ENCODE measurements around the gene CIB4. TPM values are rescaled to one million over a fixed set of nuclear protein-coding genes. Genes with fewer than 3 reads are reported as not detected.

The CIB4 gene
- total RNA-seq, 1 donor from 2014 or later, result not detected

DNA sequence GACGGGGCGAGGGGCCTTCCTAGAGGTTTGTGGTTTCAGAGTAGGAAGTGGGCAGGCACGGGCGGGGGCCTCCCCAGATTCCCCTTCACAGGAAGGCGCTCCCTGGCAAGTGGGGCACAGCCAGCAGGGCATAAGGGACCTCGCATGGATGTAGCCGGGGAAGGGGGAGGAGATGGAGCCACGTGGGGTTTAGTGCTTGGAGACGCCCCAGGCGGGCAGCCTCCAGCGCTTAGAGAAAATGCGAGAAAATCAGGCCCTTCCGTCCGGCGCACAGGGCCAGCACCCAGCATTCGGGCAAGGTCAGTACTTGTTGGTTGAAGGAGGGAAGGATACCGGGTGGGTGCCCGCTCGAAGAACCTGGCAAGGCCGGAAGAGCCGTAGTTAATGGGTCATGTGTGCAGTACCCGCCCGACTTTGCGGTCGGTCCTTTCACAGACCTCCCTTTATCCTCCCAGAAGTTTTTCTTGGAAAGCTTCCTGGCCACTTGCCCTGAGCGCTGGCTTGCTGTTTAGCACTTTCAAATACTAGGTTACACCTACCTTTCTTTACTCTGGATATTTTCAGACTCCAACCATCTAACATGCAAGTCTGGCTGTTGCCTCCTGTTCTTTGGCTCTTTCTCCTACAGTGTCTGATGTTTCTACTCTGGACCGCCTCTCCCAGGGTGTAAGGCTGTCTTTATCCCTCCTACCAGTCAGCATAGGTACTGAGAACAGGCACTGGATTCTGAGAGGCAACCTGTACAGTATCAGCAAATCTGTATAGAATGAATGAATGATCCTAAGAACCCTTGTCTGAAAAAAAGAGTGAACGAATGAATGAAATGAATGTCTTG lies 78.1 kb downstream of the CIB4 start:
- peak overlapping the region; percentile 13 for H3K4me3 ChIP-seq (ENCODE audit: low read depth, low read length)
- DNase-seq (ENCODE audit: low read depth) (peak; percentile 13), FAIRE-seq (no peak)
- TF ChIP-seq, protein P1, sequence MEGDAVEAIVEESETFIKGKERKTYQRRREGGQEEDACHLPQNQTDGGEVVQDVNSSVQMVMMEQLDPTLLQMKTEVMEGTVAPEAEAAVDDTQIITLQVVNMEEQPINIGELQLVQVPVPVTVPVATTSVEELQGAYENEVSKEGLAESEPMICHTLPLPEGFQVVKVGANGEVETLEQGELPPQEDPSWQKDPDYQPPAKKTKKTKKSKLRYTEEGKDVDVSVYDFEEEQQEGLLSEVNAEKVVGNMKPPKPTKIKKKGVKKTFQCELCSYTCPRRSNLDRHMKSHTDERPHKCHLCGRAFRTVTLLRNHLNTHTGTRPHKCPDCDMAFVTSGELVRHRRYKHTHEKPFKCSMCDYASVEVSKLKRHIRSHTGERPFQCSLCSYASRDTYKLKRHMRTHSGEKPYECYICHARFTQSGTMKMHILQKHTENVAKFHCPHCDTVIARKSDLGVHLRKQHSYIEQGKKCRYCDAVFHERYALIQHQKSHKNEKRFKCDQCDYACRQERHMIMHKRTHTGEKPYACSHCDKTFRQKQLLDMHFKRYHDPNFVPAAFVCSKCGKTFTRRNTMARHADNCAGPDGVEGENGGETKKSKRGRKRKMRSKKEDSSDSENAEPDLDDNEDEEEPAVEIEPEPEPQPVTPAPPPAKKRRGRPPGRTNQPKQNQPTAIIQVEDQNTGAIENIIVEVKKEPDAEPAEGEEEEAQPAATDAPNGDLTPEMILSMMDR (IDR thresholded peaks at IDR 0.05; ENCODE audit: insufficient read depth, low read length, severe bottlenecking), result no peak
- no peaks in the 10 kb centered on the region for H3K36me3 ChIP-seq (ENCODE audit: control insufficient read depth, insufficient read depth, low read length)
- peaks cover 39% of the 10 kb centered on the region for H3K27me3 ChIP-seq (ENCODE audit: control insufficient read depth, insufficient read depth, low read length)

DNA sequence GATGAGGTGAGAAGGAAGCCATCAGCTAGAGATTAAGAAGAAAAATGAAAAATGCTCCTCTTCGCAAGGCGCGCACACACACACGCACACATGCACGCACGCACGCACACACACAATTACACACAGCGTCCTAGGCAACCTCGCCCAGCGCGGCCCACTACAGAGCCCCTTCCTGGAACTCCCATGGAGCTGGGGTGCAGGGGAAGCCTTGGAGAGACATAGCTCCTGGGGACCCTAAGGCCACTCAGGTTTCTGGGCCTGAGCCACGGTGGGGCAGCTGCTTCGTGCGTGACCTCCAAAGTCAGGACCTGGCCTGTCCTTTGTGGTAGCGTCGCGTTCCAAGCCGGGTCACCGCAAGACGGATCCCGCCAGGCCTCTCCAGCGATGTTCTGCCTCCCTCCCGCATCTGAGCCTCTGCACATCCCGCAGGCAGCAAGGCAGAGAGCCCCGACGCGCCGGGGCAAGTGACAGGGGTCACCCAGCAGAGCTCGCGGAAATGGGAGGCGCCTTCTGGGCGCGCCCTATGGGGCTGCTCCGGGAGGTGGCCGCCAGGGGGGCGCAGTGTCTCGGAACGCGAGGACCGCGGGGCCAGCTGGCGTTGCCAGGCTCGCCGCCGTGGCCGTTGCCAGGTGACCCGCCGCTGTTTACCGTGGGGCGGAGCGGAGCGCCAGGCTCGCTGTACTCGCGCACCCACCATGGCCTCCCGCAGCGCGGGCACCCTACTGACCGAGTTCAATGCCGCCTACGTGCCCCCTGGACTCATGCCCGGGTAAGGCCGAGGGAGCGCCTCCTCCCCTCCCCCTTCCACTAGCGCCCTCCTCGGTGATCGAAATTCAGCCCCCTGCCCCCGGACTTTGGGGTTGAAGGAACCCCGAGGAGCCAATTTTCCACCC lies 79.0 kb downstream of the CIB4 start:
- TF ChIP-seq, protein P1 (IDR thresholded peaks at IDR 0.05; ENCODE audit: insufficient read depth, low read length, severe bottlenecking), result peak; percentile 32

DNA sequence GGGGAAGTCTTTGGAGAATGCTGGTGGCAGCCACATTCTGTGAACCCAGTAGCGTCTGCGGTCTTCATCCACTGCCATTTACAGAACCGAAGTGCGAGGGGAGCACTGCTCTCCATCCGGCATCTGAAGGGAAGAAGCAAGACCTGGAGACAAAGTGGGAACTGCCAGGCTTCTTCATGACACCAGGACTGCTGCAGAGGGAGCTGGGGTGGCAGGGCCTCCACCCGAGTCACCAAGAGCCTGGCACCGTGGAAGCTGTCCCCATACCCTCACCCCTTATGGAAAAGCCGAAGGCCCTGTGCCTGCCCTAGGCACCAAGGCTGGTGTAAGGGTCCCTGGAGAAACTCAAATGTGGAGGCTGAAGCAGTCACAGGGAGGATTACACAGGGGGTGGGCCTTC lies 79.8 kb downstream of the CIB4 start:
- FAIRE-seq, result no peak
- Histone ChIP-seq H3K36me3 (ENCODE audit: control insufficient read depth, insufficient read depth, low read length) (no peaks in the 10 kb centered on the region), H3K4me3 (ENCODE audit: low read depth, low read length) (no peak overlapping the region), H3K27me3 (ENCODE audit: control insufficient read depth, insufficient read depth, low read length) (peaks cover 41% of the 10 kb centered on the region)
- TF ChIP-seq, protein P1 (IDR thresholded peaks at IDR 0.05; ENCODE audit: insufficient read depth, low read length, severe bottlenecking), result no peak
- DNase-seq (ENCODE audit: low read depth), result no peak

More for the DNA sequence above, 79.0 kb downstream of the CIB4 start:
- DNase-seq (ENCODE audit: low read depth), result peak; percentile 12
- H3K4me3 ChIP-seq (ENCODE audit: low read depth, low read length), result peak overlapping the region; percentile 13
- FAIRE-seq, result no peak
- H3K27me3 ChIP-seq (ENCODE audit: control insufficient read depth, insufficient read depth, low read length), result peaks cover 40% of the 10 kb centered on the region
- no peaks in the 10 kb centered on the region for H3K36me3 ChIP-seq (ENCODE audit: control insufficient read depth, insufficient read depth, low read length)

DNA sequence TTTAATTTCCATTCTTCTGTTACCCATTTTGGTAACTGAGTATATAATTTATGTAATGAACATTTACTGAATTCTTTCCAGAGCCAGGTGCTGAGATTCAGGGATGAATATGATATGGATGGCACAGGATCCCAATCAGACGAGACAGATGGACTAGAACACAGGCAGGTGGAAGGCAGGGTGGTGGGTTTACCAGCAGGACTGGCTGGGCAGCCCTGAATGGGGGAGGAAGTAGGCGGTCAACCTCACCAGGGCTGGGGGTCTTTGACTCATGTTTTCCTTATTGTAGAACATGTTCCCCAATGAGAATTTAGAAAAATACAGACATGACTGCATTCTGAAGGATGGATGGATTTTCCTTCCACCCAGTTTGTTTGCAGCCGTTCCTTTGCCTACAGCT lies 80.3 kb downstream of the CIB4 start:
- no peak for DNase-seq (ENCODE audit: low read depth)
- peaks cover 42% of the 10 kb centered on the region for H3K27me3 ChIP-seq (ENCODE audit: control insufficient read depth, insufficient read depth, low read length)
- TF ChIP-seq, protein P1 (IDR thresholded peaks at IDR 0.05; ENCODE audit: insufficient read depth, low read length, severe bottlenecking), result no peak
- no peaks in the 10 kb centered on the region for H3K36me3 ChIP-seq (ENCODE audit: control insufficient read depth, insufficient read depth, low read length)
- no peak overlapping the region for H3K4me3 ChIP-seq (ENCODE audit: low read depth, low read length)
- FAIRE-seq, result peak; percentile 47

DNA sequence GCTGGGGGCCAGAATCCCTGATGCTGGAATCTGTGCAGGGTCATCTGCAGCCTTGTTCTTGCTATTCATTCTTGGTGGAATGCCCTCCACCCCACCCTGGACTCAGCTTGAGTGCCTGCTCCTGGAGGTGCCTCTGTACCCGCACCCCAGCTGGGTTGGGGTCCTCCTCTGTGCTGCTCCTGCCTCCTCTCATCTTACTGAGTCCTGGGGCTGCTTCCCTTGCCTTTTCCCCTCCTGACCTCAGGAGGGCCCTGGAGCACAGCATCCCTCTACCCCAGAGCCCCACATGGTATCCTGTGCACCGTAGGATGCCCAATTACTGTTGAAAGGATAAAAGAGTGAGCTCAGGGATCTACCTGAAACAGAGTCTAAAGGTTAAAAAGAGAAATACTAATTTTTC lies 81.6 kb downstream of the CIB4 start:
- no peak for DNase-seq (ENCODE audit: low read depth)
- Histone ChIP-seq H3K36me3 (ENCODE audit: control insufficient read depth, insufficient read depth, low read length) (no peaks in the 10 kb centered on the region), H3K4me3 (ENCODE audit: low read depth, low read length) (no peak overlapping the region), H3K27me3 (ENCODE audit: control insufficient read depth, insufficient read depth, low read length) (peaks cover 40% of the 10 kb centered on the region)
- no peak for FAIRE-seq
- TF ChIP-seq, protein P1 (IDR thresholded peaks at IDR 0.05; ENCODE audit: insufficient read depth, low read length, severe bottlenecking), result no peak

Data from bronchial epithelial cell (primary cell).